GM19324 (cell line): Measurements from ENCODE around the gene HHLA2.

Source experiments
- ATAC-seq: cut with Tn5 transposase; IDR thresholded peaks from one replicate; pipeline ENCODE4 v1.9.1; 2021; ENCODE audit warnings: mild to moderate bottlenecking, moderate library complexity; ENCODE audit not compliant: unreplicated experiment, low FRiP score

The HHLA2 gene

DNA sequence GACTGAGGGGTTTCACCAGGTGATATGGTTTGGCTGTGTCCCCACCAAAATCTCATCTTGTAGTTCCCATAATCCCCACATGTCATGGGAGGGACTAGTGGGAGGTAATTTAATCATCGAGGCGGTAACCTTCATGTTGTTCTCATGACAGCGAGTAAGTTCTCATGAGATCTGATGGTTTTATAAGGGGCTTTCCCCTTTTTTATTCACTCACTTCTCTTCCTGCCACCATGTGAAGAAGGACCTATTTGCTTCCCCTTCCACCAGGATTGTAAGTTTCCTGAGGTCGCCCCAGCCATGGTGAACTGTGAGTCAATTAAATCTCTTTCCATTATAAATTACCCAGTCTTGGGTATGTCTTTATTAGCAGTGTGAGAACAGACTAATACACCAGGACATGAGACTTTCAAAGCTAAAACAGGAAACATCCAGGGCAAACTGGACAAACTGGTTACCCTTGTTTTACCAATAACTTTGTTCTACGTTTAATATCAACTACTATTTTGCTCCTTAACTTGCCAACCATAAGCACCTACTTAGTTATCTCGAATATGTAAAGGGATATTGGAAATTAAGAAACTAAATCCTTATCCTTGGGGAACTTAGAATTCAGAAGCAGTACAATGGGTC, 115.9 kb downstream of the HHLA2 start:
- no peak for ATAC-seq

DNA sequence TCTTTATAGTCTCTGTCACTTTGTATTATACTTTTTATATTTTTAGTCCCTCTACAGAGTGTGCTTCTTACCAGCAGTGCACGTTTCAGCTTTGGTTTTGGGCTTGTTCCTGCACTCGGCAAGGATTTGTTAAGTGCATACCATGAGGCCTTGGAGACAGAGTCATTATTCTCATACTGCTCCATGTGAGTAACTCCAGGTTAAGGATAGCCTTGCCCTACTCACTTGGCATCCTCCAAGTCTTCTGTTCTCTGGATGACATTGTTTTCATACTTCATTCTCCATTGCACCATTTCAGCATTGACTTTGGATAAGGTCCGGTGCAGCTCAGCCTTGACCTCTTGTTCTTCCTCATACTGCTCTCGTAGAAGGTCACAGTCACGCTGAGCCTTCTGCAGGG, 117.7 kb downstream of the HHLA2 start:
- ATAC-seq: no peak

DNA sequence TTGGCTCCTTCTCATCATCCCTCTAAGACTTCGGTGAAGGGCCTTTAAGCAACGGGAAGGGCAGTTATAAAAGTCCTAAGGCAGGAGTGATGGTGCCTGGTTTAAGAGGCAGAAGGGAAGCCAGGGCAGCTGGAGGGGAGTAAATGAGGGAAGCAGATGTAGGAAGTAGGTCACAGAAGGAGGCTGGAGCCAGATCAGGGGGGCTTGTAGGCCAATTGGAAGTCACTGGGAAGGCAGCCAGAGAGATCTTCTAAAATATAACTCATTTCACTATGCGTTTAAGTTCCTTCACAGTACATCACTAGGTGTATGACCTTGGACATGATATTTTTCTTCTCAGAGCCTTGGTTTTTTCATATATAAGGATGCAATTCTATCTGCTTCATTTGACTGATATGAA, 119.3 kb downstream of the HHLA2 start:
- ATAC-seq: no peak

DNA sequence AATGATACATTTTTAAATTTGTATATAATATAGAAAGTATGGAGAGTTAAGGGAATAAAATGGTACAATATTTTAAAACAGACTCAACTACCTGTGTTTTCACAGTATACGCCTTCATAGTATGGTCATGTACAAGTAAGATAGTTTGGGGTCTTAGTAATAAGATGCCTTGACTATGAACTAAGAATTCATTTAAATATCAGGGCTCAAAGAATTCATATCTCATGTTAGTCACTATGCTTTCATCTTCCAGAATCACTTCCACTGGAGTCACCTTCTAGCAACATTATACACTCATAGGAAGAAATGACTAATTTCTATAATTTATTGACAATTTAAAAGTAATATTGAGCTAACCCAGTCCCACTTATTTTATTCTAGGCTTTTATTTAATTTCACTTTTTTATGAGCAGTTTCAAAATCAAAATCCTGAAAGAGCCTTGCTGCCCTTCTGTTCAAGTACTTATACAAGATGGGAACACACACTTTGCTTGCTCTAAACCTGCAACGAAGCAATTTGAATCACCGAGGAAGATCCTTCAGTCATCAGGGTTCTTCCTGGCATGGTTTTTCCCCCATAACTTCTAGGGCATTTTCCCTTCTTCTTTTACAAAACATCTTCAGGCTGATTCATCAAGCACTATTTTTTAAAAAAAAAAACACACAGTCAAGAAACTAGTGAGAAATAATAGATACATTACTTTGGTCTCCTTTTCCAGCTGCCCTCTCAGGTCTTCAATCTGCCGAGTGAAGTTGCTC, 119.9 kb downstream of the HHLA2 start:
- ATAC-seq: no peak

DNA sequence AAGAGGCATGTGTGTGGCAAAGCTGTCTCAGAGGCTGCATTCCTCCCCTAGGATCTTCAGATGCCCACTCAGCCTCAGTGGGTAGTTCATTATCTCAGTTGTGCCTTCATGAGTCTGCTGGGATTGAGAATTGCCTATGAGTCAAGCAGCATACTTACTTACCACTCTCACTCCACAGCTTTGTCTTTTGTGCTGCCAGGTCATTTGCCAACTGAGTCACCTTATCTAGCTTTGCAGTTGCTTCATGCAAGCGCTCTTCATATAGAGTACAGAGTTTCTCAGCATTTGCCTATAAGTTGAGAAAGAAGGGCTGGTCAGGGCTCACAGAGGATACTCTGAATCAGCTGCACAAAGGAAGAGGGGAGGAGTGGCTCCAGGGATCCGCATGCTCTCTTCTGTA, 124.6 kb downstream of the HHLA2 start:
- ATAC-seq: no peak
